NCI-H2171 treated with DMSO at 0.1 percent for 48 hours (cell line): ENCODE data around the gene TNFSF13B.
"Not testable (repeated sequence)": the region's sequence is repeated elsewhere in the genome, so short reads cannot be mapped to it uniquely, and the experiment has no call there.

Experiments used
- DNase-seq: peaks from one replicate; lab custom pipeline; 2025; lab: John Stamatoyannopoulos, UW

Gene TNFSF13B

GRCh38 chr13:108269601-108270328, at the start of gene TNFSF13B:
TSS of gene TNFSF13B (plus strand) at chr13:108269718. CDS start at chr13:108269896, 178 bp downstream.
- no peak for DNase-seq

GRCh38 chr13:108220041-108220440, 49.5 kb upstream of the TNFSF13B start:
- no peak for DNase-seq

GRCh38 chr13:108223687-108224503, 45.6 kb upstream of the TNFSF13B start:
- no peak for DNase-seq

GRCh38 chr13:108225440-108225839, 44.1 kb upstream of the TNFSF13B start:
- no peak for DNase-seq

- peak; percentile 85 for DNase-seq
Measured at GRCh38 chr13:108226184-108226583, 43.3 kb upstream of the TNFSF13B start.

GRCh38 chr13:108227651-108228272, 41.8 kb upstream of the TNFSF13B start:
- DNase-seq = peak; percentile 21

- no peak for DNase-seq
Measured at GRCh38 chr13:108230377-108230776, 39.1 kb upstream of the TNFSF13B start.

GRCh38 chr13:108249150-108249549, 20.4 kb upstream of the TNFSF13B start:
- DNase-seq = no peak

GRCh38 chr13:108257248-108257647, 12.3 kb upstream of the TNFSF13B start:
- DNase-seq = no peak

- DNase-seq = no peak
Measured at GRCh38 chr13:108263621-108264355, 5.7 kb upstream of the TNFSF13B start.

- DNase-seq = no peak
Measured at GRCh38 chr13:108266321-108266990, 3.1 kb upstream of the TNFSF13B start.

- DNase-seq = no peak
Measured at GRCh38 chr13:108267347-108267746, 2.2 kb upstream of the TNFSF13B start.

- not testable (repeated sequence) for DNase-seq
Measured at GRCh38 chr13:108267855-108268254, 1.7 kb upstream of the TNFSF13B start.

GRCh38 chr13:108268466-108269112, 929 bp upstream of the TNFSF13B start:
- DNase-seq = no peak

- no peak for DNase-seq
Measured at GRCh38 chr13:108270442-108270841, 924 bp downstream of the TNFSF13B start.

- DNase-seq = no peak
Measured at GRCh38 chr13:108272333-108272732, 2.8 kb downstream of the TNFSF13B start.

GRCh38 chr13:108273429-108274118, 4.1 kb downstream of the TNFSF13B start:
- DNase-seq = no peak

- no peak for DNase-seq
Measured at GRCh38 chr13:108274718-108275117, 5.2 kb downstream of the TNFSF13B start.

GRCh38 chr13:108276060-108276459, 6.5 kb downstream of the TNFSF13B start:
- DNase-seq = no peak

GRCh38 chr13:108278466-108278865, 8.9 kb downstream of the TNFSF13B start:
- DNase-seq = no peak
